DND-41 (cell line): Measurements from ENCODE around the gene IGFBP7.

Source experiments
- ATAC-seq: fragments of 200-7000 bp; cut with Tn5 transposase; 3 replicates; pipeline ENCODE4 v1.9.1; 2021; ENCODE audit warnings: low read depth; ENCODE audit not compliant: insufficient read depth
- DNase-seq: peaks from one replicate; pipeline ENCODE4 v3.0.0-alpha.2; 2020
- H2AFZ ChIP-seq: 2 replicates; pipeline ENCODE4 v1.6.0; 2012; ENCODE audit warnings: low read depth, low read length
- H3K27ac ChIP-seq: 2 replicates; pipeline ENCODE4 v1.5.1; 2012; ENCODE audit warnings: low read length, inconsistent platforms
- H3K27me3 ChIP-seq: fragments of 200-600 bp; sonication (generic); 2 replicates; pipeline ENCODE4 v1.6.0; 2012; ENCODE audit warnings: low read length, mild to moderate bottlenecking, inconsistent platforms; ENCODE audit not compliant: insufficient read depth, poor library complexity
- H3K36me3 ChIP-seq: 2 replicates; pipeline ENCODE4 v1.5.1; 2012; ENCODE audit warnings: low read length, inconsistent platforms; ENCODE audit not compliant: insufficient read depth
- H3K4me1 ChIP-seq: 2 replicates; pipeline ENCODE4 v1.5.1; 2012; ENCODE audit warnings: mild to moderate bottlenecking, low read length; ENCODE audit not compliant: insufficient read depth
- H3K4me2 ChIP-seq: 2 replicates; pipeline ENCODE4 v1.6.0; 2012; ENCODE audit warnings: mild to moderate bottlenecking, moderate library complexity, low read length, inconsistent platforms; ENCODE audit not compliant: insufficient read depth
- H3K4me3 ChIP-seq, 2 experiments: fragments of 200-600 bp in 1 of 2; shearing (Covaris generic) in 1 of 2; 2 replicates each; pipeline ENCODE4 v1.5.1; 2012 to 2016; ENCODE audit warnings: inconsistent platforms in 2 of 2, low read length in 2 of 2, mild to moderate bottlenecking in 2 of 2, low read depth in 1 of 2, moderate library complexity in 1 of 2
- H3K79me2 ChIP-seq: 2 replicates; pipeline ENCODE4 v1.6.0; 2012; ENCODE audit warnings: low read length, inconsistent platforms; ENCODE audit not compliant: insufficient read depth
- H3K9ac ChIP-seq: 2 replicates; pipeline ENCODE4 v1.6.0; 2012; ENCODE audit warnings: low read depth, mild to moderate bottlenecking, inconsistent platforms, low read length, moderate library complexity
- H3K9me3 ChIP-seq: 2 replicates; pipeline ENCODE4 v1.5.1; 2012; ENCODE audit warnings: low read length, moderate library complexity, mild to moderate bottlenecking, inconsistent platforms; ENCODE audit not compliant: insufficient read depth, severe bottlenecking
- H4K20me1 ChIP-seq: 2 replicates; pipeline ENCODE4 v1.6.0; 2012; ENCODE audit warnings: low read length; ENCODE audit not compliant: insufficient read depth
- EZH2 ChIP-seq: IDR thresholded peaks from 3 replicates; pipeline ENCODE4 v1.6.1; 2012; ENCODE audit warnings: borderline replicate concordance, low read depth, mild to moderate bottlenecking, moderate library complexity, low read length, inconsistent platforms; ENCODE audit not compliant: severe bottlenecking
- TF ChIP-seq, protein P1 (sequence below): IDR thresholded peaks from 2 replicates; pipeline ENCODE4 v1.5.1; 2012; ENCODE audit warnings: borderline replicate concordance, low read length, moderate library complexity, mild to moderate bottlenecking; ENCODE audit not compliant: poor library complexity, severe bottlenecking; ENCODE audit errors: extremely low read depth

IGFBP7 gene

DNA sequence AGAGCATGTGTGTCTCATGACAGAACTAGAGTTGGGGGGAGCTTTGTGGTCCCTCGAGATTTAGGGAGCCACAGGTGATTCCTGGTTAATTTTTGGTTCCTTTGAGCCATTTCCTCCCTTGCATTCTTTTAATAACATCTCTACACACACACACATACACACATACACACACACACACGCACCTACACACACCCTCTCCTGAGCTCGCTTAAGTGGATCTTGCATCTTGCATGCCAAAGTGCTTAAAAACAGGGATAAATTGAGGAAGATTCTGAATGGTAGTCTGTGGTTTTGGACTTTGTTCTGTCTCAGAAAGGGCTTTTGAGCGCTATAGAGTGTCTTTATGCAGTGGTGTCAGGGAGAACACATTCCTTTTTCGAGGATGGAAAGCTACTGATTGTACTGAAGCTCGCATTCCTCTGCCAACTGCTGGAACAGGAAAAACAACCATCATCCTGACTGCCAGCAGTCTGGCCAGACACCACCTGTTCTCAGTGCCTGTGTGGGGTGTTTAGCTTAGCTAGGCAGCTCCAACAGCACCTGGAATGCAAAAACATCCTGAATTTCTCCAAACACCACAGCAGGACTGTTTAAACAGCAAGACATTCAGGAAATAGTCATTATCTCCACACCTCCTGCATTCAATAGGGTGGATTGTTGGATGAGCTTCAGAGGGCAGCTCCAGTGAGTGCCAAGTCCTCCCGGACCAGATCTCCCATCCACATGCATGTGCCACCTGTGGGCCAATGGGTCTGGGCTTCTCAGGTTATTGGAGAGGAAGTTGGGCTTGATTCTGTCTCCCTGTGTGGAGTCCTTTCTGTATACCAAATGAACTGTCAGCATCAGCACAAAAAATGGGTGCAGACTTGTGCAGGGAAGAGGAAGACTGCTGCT is 21.9 kb upstream of the IGFBP7 start:
- H2AFZ ChIP-seq, result no peak overlapping the region

DNA sequence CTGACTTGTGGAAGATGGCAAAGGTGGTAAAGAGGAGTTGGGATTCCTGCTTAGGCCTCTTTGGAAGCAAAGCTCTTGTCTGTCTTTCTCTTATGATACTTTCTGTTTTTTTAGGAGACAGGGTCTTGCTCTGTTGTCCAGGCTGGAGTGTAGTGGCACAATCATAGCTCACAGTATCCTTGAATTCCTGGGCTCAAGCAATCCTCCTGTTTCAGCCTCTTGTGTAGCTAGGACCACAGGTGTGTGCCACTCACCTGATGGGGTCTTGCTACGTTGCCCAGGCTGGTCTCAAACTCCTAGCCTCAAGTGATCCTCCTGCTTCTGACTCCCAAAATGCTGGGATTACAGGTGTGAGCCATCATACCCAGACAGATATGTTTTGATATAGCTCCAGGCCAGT is 19.3 kb upstream of the IGFBP7 start:
- TF ChIP-seq, protein P1, sequence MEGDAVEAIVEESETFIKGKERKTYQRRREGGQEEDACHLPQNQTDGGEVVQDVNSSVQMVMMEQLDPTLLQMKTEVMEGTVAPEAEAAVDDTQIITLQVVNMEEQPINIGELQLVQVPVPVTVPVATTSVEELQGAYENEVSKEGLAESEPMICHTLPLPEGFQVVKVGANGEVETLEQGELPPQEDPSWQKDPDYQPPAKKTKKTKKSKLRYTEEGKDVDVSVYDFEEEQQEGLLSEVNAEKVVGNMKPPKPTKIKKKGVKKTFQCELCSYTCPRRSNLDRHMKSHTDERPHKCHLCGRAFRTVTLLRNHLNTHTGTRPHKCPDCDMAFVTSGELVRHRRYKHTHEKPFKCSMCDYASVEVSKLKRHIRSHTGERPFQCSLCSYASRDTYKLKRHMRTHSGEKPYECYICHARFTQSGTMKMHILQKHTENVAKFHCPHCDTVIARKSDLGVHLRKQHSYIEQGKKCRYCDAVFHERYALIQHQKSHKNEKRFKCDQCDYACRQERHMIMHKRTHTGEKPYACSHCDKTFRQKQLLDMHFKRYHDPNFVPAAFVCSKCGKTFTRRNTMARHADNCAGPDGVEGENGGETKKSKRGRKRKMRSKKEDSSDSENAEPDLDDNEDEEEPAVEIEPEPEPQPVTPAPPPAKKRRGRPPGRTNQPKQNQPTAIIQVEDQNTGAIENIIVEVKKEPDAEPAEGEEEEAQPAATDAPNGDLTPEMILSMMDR, result no peak
- TF ChIP-seq EZH2, result no peak
- Histone ChIP-seq H3K4me2 (no peak overlapping the region), H2AFZ (no peak overlapping the region; the same call in 1 of the 2 replicates), H3K36me3 (no peaks in the 10 kb centered on the region), H3K4me1 (no peaks in the 10 kb centered on the region), H3K9ac (no peak overlapping the region), H3K27me3 (no peaks in the 10 kb centered on the region), H3K4me3 (no peak overlapping the region), H4K20me1 (no peaks in the 10 kb centered on the region), H3K79me2 (no peaks in the 10 kb centered on the region), H3K27ac (no peak overlapping the region), H3K9me3 (peaks cover 6% of the 10 kb centered on the region)
- ATAC-seq (no peak), DNase-seq (no peak)

More for the DNA sequence above, 21.9 kb upstream of the IGFBP7 start:
- Histone ChIP-seq H3K4me2 (no peak overlapping the region), H3K79me2 (no peaks in the 10 kb centered on the region), H3K9ac (no peak overlapping the region), H3K4me3 (no peak overlapping the region), H3K4me1 (no peaks in the 10 kb centered on the region), H3K27me3 (no peaks in the 10 kb centered on the region), H3K9me3 (peaks cover 4% of the 10 kb centered on the region), H3K36me3 (no peaks in the 10 kb centered on the region), H3K27ac (no peak overlapping the region), H4K20me1 (no peaks in the 10 kb centered on the region)
- no peak for TF ChIP-seq EZH2
- TF ChIP-seq, protein P1, result no peak
- ATAC-seq (no peak), DNase-seq (no peak)

DNA sequence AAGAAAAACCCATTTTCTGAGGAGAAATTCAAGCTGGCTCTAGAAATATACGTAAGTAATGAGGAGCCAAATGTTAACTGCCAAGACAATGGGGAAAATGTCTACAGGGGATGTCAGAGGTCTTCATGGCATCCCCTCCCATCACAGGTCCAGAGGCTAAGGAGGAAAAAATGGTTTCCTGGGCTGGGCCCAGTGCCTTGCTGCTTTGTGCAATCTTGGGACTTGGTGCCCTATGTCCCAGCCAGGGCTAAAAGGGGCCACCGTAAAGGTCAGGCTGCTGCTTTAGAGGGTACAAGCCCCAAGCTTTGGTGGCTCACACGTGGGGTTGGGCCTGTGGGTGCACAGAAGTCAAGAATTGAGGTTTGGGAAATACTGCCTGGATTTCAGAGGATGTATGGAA is 17.2 kb upstream of the IGFBP7 start:
- no peaks in the 10 kb centered on the region for H3K79me2 ChIP-seq
- no peaks in the 10 kb centered on the region for H3K36me3 ChIP-seq
- no peak overlapping the region for H2AFZ ChIP-seq
- no peak overlapping the region for H3K27ac ChIP-seq
- DNase-seq, result no peak
- TF ChIP-seq, protein P1, result no peak
- no peak for TF ChIP-seq EZH2
- H3K4me1 ChIP-seq, result no peaks in the 10 kb centered on the region
- H3K4me2 ChIP-seq, result no peak overlapping the region
- H3K27me3 ChIP-seq, result no peaks in the 10 kb centered on the region
- H3K9ac ChIP-seq, result no peak overlapping the region
- peaks cover 6% of the 10 kb centered on the region for H3K9me3 ChIP-seq
- H4K20me1 ChIP-seq, result no peaks in the 10 kb centered on the region
- ATAC-seq, result no peak
- H3K4me3 ChIP-seq, result no peak overlapping the region
